Fibroblast of lung (primary cell): ENCODE data around the gene PDRG1.

Experiments used
- EZH2 ChIP-seq: IDR thresholded peaks from 2 replicates; pipeline ENCODE4 v1.5.1; 2012; ENCODE audit warnings: low read length, control low read depth, mild to moderate bottlenecking; ENCODE audit errors: missing control alignments
- TF ChIP-seq, protein P1 (sequence below), 2 donors: IDR thresholded peaks in 1 of 2; conservative IDR thresholded peaks in 1 of 2; 1 replicate in 1 of 2; 2 replicates in 1 of 2; pipeline ENCODE4 v1.5.1; 2011 to 2012; ENCODE audit warnings: low read length in 2 of 2, control low read depth in 1 of 2, inconsistent platforms in 1 of 2, low read depth in 1 of 2, mild to moderate bottlenecking in 1 of 2

GRCh38 chr20:31922588-31922987, 29.3 kb downstream of the PDRG1 start:
- TF ChIP-seq, protein P1, sequence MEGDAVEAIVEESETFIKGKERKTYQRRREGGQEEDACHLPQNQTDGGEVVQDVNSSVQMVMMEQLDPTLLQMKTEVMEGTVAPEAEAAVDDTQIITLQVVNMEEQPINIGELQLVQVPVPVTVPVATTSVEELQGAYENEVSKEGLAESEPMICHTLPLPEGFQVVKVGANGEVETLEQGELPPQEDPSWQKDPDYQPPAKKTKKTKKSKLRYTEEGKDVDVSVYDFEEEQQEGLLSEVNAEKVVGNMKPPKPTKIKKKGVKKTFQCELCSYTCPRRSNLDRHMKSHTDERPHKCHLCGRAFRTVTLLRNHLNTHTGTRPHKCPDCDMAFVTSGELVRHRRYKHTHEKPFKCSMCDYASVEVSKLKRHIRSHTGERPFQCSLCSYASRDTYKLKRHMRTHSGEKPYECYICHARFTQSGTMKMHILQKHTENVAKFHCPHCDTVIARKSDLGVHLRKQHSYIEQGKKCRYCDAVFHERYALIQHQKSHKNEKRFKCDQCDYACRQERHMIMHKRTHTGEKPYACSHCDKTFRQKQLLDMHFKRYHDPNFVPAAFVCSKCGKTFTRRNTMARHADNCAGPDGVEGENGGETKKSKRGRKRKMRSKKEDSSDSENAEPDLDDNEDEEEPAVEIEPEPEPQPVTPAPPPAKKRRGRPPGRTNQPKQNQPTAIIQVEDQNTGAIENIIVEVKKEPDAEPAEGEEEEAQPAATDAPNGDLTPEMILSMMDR (conservative IDR thresholded peaks at IDR 0.05 in 1 of 2, IDR thresholded peaks at IDR 0.05 in 1 of 2; ENCODE audit: low read depth in 1 of 2, low read length in 2 of 2) = no peak
- no peak for TF ChIP-seq EZH2
